NK-92 treated with Interleukin-12 subunit alpha and Interleukin-12 subunit beta, amount 100 ng/mL, for 24 hours (cell line): Measurements from ENCODE around the gene CMTM3.
"Not testable (repeated sequence)": the region's sequence is repeated elsewhere in the genome, so short reads cannot be mapped to it uniquely, and the experiment has no call there.

Source experiments
- DNase-seq: peaks from one replicate; lab custom pipeline; 2025; lab: John Stamatoyannopoulos, UW

The CMTM3 gene

DNA sequence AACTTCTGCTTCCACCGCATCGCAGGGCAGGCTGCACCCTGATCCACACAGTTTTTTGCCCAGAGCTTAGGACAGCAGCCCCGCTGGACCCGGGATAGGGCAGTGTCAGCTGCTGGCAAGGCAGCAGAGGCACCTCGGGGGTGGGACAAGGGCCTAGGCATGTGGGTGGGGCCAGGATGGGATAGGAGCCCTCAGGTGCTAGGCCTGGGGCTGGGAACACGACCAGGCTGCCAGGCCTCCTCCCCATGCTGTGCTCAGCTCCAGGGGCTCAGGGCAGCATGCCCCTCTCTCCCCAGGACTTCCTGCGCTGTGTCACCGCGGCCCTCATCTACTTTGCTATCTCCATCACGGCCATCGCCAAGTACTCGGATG lies 4.6 kb downstream of the CMTM3 start:
- DNase-seq, result no peak

DNA sequence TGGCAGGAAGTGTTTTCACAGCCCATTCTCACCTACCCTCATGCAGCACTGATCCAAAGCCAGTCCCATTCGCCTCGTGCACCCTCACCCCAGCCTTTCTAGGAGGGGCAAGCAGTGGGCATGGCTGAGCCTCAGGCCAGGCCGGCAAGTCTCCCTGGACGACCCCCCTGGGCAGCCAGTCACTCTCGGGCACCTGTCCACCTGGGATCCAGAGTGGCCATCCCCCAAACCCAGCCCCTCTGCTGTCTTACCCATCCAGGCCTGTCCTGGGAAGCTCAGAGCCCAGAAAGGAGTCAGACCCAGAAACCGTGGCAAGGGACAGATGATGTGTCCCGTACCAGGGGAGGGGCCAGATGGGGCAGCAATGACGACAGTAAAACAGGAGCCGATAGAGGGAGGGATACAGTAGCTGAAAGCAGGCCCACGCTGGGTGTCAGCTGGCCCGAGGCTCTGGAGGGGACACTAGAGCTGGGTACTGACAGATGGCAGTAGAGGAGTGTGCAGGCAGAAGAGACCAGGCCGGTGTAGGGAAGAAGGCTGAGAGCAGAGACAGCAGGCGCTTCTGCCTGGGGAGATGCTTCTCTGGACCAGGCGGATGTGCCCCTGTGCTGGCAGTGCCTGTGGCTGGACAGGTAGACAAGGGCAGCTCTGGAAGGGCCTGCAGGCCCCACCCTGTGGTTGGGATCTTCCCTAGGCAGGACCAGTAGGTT lies 5.8 kb downstream of the CMTM3 start:
- DNase-seq, result no peak

DNA sequence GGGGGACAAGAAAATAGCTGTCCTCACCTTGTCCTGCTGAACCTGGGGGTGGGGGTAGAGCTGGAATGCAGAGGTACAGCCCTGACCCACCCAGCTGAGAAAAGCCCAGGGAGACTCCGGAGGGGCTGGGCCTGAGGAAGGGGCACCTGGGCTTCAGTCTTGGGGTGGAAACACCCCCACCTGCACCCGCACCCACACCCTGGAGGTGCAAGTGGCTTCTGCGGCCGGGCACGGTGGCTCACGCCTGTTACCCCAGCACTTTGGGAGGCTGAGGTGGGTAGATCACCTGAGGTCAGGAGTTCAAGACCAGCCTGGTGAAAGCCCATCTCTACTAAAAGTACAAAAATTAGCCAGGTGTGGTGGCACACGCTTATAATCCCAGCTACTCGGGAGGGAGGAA lies 7.4 kb downstream of the CMTM3 start:
- DNase-seq, result not testable (repeated sequence)

DNA sequence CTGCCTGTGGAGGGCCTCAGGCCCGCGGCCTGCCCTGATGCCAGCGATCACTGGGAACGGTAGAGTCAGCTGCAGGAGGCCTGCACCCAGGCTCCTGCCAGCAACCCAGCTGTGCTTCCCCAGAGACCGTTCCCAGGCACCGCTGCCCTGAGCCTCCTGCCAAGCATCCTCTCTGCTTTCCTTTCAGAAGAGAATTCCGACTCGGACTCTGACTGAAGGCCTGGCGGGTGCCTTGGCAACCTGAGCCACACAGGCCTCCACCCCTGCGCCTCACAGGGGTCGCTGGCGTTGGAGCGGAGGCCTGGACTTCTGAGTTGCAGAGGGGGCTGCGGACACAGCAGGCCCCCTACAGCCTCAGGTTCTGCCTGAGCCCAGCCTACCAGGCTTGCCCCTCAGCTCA lies 7.9 kb downstream of the CMTM3 start:
- no peak for DNase-seq

DNA sequence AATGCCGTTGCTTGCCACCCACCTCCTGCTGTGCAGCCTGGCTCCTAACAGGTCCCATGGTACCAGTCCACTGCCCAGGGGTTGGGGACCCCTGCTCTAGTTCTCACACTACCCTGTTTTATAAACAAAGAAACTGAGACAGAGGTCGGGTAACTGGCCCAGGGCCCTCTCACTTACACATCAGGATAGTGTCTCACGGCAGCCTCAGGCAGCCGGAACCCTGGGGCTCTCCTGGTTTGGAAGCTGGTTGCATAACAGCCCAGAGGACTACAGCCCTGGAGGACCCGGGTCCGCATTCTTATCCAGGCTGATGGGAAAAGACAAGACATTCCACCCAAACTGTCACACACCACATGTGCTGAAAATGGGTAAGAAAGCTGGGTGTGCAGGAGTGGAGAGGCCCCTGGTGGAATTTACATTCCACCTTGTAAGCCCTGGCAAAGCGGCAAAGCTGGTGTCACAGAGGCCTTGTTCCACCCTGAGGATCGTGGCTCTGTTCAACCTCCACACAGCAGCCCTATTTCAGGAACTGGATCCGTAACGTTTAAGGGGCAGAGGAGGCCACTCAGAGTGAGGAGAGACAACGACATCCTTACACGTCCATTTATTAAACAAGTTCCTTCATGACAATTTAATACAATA lies 9.8 kb downstream of the CMTM3 start:
- DNase-seq, result no peak

DNA sequence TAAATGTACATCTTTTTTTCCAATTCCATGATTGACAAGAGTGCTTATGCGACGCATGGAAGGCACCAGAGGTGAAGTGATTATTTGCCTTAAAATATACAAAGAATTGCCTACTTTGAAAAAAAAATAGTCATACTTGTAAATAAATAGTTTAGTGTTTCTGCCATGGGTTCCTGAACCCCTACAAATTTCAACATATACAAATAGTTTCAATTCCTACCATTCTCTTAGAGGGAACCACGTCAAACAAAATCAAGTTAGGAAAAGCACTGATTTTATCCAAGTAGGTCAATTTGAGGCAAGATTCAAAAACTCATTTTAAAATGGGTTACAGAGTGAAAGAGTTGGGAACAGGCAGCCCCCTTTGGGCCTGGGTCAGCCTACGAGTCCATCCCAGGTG lies 11.7 kb downstream of the CMTM3 start:
- DNase-seq, result no peak

DNA sequence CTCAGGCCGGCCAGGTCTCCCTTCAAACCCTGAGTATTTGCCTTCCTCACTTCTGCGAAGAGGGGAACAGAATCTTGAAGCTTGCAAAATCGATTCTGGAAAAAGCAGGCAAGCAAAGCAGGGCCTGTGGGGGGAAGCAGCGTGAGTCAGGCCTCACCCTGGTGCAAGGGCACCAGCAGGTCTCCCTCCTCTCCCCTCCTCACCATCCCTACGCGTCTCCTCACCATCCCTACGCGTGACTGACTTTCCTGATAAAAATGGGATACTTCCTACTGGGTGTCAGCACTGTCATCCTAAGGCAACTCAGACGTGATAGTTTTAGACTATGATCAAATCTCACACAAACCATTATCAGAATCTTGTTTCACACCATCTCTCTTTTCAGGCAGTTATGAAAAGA lies 12.1 kb downstream of the CMTM3 start:
- no peak for DNase-seq

DNA sequence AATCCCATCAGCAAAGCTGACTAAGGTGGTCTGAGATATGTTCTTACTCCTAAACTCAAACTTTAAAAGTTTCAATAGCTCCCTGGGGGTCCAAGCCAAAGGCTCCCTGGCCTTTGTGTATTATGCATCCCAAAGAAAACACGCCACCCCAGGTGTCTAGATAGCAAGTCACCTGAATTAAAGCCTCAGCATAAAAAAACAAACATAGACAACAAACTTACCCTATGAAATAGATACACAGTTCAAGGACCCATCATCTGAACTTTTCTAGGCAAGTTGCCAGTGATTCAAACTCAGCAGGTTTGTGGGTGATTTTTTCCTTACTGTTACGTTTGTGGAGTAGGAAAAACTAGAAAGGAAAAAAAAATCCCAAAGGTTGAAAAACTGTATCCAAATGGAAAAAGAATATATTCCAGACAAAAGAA lies 12.5 kb downstream of the CMTM3 start:
- no peak for DNase-seq

DNA sequence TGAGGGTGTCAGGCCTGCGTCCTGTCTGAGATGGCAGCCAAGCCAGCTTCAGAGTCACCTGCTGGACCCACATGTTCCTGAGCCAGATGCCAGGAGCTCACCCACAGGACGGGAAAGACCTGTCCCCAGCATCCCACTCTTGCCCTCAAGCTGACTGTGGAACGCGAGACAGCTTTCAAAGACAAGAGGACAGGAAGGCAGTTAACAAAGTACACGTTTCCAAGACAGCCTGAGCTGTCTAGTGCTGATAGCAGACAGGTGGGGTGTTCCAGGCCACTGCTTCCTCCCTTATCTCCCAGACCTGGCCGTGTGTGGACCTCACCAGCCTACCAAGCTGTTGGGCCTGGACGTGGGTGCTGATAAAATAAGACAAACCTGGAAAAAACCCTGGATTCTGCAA lies 13.2 kb downstream of the CMTM3 start:
- no peak for DNase-seq

DNA sequence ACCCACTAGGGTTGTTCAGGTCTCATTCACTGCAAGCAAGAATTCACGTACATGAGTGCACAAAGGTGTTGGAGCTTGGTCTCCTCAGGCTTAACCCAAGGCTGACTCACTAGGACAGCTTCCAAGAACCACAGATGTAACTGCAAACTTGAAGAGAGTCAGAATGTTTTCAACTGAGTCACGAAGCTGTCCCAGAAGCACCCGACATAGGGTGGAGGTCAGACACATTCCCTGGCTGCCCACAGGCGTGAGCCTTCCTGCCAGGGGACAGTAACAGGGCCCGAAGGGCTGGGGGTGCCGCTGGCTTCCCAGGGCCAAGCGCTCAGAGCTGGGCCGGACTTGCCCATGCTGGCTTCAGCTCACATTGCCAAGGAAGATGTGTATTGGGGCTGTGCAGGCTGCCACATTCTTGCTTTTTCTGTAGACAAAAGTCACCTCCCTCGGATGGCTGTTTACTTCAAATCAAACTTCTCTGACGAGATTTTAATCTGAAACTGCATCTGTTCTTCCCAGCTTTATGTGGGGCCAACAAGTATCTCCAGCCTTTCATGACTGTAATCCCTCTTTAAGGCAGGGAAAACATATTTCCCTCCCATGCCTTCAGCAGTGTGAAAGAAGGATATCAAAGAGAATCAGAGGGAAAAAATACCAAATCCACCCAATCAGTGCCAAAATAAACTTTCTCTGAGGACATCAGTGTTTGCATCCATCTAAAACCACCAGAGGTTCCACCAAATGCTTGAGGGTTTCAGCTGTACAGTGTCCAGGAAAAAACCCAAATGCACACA lies 14.3 kb downstream of the CMTM3 start:
- DNase-seq, result no peak

DNA sequence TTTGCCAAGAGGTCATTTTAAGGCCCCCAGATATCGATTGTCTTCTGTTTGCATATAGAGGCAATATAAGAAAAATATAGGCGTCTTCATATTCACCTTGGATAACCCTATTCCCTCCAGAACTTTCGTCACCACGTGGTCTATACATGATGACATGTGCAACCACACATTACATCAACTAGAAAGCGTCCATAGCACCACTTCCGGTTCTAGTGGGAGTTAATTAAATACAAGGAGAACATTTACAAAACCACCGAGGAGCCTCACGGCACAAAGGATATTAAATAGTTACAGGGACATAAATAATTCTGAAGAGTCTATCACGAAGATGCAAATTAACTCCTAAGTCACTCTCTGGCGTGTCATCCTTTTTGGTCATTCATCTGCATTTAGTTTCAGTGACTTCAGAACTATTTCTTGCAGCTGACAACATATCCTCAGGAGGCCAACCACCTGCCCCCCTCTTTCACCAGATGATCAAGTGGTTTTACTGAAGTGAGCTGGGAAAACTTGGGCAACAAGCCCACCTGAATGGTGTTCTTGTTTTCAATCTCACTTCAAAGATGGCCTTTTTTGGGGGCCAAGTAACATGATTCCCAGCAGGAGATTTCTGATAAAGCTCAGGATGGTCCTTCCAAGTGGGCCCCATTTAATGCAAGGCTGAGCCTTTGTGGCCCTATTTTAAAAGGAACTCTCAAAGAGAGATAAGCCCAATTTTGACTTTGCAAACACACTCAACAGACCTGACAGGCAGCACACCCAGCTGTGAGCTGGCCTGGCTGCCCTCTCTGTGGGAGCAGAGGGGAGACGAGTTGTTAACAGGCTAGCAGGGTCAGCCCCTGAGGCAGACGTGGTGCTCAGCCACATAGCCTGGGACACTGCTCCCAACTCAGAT lies 15.3 kb downstream of the CMTM3 start:
- no peak for DNase-seq

DNA sequence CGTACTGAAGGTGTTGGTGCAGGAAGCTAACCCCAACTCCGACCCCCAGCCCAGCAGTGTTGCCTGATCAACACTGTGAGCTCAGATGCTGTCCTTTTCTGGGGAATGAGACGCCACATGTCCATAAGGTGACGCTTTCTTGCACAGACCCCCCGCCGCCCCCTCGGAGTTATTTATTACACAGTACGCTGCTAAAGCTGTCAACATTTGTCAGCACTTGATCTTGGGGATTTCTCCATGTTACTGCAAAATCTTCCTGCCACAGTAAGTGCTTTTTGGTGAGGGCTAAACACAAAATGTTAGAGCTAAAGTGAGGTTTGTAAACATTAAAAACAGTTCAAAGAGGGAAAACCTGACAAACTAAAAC lies 15.9 kb downstream of the CMTM3 start:
- no peak for DNase-seq

DNA sequence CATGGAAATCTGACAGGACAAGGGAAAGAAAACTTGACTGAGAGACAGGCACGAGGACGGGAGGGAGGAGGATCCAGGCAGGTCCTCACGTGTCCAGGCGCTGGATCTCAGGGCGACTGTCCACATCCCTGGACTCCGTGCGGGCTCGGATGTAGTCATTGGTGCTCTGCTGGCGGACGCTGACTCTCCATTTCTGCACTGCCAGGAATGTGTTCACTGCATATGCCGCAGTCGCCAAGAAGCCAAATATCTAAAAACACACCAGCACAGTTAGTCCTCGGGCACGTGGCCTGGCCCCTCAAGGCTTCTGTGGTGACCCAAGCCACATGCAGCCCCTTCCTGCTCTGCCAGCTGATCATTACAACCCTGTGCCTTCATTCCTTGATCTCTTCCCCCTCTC lies 17.5 kb downstream of the CMTM3 start:
- DNase-seq, result no peak

DNA sequence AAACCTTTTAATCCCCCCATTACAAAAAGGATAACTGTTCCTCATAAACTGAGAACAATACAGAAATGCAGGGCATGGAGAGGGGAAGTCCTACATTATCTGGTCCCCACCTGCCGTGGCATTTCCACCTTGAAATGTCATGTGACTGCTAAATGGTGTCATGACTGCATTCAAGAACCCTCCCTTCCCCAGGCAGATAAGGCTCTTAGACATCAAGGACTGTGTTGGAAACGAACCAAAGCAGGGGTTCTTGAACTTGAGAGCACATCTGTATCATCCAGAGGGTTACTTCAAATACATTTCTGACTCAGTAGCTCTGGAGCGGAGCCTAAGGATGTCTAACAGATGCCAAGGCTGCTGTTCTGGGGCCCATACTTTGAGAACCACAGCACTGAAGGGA lies 18.4 kb downstream of the CMTM3 start:
- no peak for DNase-seq

DNA sequence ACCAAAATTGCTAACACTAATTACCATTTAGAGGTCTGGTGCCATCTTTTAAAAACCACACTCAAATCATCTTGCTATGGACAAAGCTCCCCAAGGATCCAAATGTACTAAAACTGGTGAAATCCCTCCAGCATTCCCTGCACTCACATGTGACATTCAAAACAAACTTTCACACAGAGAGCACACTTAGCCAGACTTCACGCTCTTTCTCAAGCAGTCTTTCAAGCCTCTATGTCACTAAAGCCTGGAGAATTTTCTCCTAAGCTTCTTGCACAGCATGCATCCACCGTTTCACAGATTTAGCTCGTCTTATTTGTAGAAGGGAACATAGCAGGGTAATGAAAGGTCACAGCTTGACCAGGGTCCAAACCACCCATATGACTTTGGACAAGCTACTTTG lies 19.3 kb downstream of the CMTM3 start:
- DNase-seq, result no peak

DNA sequence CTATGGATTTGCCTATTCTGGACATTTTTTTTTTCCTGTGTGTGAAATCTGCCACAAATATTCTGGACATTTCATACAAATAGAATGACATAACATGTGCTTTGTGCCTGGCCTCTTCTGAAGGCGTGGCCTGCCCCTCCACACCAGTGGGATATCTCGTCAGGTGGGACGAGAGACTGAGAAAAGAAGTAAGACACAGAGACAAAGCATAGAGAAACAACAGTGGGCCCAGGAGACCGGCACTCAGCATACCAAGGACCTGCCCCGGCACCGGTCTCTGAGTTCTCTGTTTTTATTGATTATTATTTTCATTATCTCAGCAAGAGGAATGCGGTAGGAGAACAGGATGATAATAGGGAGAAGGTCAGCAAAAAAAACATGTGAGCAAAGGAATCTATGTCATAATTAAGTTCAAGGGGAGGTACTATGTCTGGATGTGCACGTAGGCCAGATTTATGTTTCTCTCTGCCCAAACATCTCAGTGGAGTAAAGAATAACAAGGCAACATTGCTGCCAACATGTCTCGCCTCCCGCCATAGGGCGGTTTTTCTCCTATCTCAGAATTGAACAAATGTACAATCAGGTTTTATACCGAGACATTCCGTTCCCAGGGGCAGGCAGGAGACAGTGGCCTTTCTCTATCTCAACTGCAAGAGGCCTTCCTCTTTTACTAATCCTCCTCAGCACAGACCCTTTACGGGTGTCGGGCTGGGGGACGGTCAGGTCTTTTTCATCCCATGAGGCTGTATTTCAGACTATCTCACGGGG lies 23.3 kb downstream of the CMTM3 start:
- DNase-seq, result not testable (repeated sequence)

DNA sequence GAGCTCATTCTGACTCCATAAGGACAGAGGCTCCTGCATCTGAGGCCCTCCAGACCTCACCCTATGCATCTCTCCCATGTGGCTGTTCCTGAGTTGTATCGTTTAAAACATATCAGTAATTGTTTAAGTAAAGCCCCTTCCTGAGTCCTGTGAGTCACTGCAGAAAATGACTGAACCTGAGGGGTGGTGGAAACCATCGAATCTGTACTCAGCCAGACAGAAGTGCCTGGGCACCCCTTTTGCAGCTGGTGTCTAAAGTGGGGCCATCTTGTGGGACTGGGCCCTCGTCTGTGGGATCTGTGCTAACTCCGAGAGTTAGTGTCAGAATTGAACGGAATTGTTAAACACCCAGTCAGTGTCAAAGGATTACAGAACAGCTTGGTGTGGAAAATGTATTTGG lies 25.4 kb downstream of the CMTM3 start:
- DNase-seq, result no peak

DNA sequence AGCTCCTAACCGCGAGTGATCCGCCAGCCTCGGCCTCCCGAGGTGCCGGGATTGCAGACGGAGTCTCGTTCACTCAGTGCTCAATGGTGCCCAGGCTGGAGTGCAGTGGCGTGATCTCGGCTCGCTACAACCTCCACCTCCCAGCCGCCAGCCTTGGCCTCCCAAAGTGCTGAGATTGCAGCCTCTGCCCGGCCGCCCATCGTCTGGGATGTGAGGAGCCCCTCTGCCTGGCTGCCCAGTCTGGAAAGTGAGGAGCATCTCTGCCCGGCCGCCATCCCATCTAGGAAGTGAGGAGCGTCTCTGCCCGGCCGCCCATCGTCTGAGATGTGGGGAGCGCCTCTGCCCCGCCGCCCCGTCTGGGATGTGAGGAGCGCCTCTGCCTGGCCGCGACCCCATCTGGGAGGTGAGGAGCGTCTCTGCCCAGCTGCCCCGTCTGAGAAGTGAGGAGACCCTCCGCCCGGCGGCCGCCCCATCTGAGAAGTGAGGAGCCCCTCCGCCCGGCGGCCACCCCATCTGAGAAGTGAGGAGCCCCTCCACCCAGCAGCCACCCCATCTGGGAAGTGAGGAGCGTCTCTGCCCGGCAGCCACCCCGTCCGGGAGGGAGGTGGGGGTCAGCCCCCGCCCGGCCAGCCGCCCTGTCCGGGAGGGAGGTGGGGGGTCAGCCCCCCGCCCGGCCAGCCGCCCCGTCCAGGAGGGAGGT lies 26.2 kb downstream of the CMTM3 start:
- DNase-seq, result not testable (repeated sequence)

DNA sequence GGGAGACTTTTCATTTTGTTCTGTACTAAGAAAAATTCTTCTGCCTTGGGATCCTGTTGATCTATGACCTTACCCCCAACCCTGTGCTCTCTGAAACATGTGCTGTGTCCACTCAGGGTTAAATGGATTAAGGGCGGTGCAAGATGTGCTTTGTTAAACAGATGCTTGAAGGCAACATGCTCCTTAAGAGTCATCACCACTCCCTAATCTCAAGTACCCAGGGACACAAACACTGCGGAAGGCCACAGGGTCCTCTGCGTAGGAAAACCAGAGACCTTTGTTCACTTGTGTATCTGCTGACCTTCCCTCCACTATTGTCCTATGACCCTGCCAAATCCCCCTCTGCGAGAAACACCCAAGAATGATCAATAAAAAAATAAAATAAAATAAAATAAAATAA lies 27.1 kb downstream of the CMTM3 start:
- not testable (repeated sequence) for DNase-seq

DNA sequence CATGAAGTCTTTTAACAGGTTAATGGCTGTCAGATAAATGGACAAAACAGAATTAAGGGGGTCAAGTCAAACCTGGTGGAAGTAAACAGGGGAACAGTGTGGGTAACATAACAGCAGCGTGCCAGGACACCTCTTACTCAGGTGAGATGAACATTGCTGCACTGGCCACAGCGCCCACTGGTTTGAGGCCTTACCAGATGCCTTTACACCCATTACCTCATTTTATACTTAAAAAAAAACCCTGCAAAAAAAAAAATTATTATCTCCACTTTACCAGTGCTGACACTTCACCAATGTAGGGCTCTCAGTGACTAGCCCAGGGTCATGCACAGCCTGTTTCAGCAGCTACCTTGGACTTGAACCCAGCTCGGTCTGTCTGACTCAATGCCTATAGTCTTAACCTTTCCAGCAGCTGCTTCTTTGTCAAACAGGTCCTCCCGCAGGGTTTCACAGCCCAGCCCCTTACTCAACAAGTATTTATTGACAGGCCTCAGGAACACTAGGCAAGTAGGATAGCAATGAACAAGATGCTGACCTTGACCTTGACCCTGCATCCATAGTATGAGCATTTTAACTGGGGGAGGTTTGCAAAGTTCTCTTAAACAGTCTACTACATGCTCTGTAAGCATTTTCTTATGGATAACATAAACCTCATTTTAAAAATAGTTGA lies 30.2 kb downstream of the CMTM3 start:
- no peak for DNase-seq
